ENCODE results near the gene FBL. TPM values are rescaled to one million over a fixed set of nuclear protein-coding genes. Genes with fewer than 3 reads are reported as not detected.

Gene FBL
- total RNA-seq, 1 donor from 2014 or later = 420 TPM

DNA sequence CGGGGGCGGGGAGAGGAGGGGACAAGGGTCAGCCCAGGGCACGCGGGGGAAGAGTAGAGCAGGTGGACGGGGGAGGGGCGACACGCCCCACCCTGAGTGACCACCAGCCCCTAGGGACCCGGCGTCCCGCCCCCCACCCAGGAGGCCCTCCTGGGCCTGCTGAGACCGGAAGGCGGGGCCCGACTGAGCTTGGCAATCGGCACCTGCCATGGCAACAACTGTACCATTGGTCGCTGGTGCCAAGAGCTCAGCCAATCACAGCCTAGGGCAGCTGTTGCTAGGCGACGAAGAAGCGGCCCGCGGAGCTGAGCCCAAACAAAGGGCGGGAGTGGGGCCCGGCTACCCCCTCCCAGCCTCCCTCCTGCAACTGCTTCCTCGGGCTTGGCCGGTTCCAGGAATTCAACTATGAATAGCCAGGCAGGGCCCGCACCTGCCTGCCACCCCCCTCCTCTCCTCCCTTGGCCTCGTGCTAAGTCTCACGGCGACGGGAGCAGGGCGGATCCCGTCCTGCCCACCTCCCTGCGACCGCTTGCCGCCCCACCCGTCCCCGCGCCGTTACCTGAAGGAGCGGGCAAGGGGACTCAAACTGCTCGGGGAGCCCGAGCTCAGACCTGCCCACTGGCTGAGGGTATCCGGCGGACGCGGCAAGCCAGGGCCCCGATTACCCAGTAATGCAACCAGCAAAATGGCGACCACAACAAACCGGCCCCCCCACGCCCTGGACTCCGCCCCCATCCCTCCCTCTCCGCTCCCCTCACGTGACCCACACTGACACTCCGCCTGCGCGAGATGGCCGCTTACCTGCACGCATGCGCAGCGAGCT lies 12.5 kb downstream of the FBL start, which contains the start of gene DYRK1B:
Gene DYRK1B (minus strand): TSS at position 699 of the 823 bp plus-strand sequence. CDS start 2,295 bp downstream, outside the sequence.
- Mint-ChIP-seq H3K9me3 (no peaks in the 10 kb centered on the region), H3K4me1 (peaks cover 33% of the 10 kb centered on the region), H3K36me3 (ENCODE audit: low read depth) (peaks cover 68% of the 10 kb centered on the region), H3K27me3 (no peaks in the 10 kb centered on the region), H3K27ac (peak within 1 kb of the TSS; percentile 87), H3K4me3 (peak within 1 kb of the TSS; percentile 82)
- ATAC-seq (ENCODE audit: low read depth) (peak; percentile 86), DNase-seq (peak; percentile 90)
- intact Hi-C loops (cut with micrococcal nuclease) = loop anchor here (1.0 to 10.0 kb wide), 11 partner anchors 9 to 981 kb away; partner anchors contain the start of genes AKT2, EID2, FBL and PAK4
- POLR2A ChIA-PET = interaction anchor here (0.5 to 2.1 kb wide), 21 partner anchors 9 to 1873 kb away, joined by 3 to 63 read pairs (median 4); partner anchors contain the start of genes FBL, MED29, PAF1 and PSMC4
- TF ChIP-seq, protein P1, sequence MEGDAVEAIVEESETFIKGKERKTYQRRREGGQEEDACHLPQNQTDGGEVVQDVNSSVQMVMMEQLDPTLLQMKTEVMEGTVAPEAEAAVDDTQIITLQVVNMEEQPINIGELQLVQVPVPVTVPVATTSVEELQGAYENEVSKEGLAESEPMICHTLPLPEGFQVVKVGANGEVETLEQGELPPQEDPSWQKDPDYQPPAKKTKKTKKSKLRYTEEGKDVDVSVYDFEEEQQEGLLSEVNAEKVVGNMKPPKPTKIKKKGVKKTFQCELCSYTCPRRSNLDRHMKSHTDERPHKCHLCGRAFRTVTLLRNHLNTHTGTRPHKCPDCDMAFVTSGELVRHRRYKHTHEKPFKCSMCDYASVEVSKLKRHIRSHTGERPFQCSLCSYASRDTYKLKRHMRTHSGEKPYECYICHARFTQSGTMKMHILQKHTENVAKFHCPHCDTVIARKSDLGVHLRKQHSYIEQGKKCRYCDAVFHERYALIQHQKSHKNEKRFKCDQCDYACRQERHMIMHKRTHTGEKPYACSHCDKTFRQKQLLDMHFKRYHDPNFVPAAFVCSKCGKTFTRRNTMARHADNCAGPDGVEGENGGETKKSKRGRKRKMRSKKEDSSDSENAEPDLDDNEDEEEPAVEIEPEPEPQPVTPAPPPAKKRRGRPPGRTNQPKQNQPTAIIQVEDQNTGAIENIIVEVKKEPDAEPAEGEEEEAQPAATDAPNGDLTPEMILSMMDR (IDR thresholded peaks at IDR 0.05) = no peak
- CTCF ChIA-PET = interaction anchor here (1.2 to 1.7 kb wide), 4 partner anchors 10 to 137 kb away, joined by 4 to 12 read pairs (median 8); partner anchors contain the start of gene PSMC4

DNA sequence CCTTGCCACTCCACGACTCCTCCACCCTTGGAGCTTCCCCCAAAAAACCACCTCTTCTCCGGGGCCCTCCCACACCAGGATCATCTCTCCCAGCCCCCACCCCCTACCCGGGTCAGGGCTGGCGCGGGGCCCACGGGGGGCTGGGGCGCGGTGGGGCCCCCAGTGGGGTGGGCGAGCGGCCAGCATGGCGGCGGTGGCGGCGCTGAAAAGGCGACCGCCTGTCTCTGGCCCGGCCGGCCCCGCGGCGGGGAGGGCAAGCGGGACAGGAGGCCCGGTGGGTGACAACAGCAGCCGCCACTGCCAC lies 13.1 kb downstream of the FBL start:
- H3K27ac Mint-ChIP-seq = peak overlapping the region; percentile 87

GRCh38 chr19:39832341-39833083 lies 13.7 kb downstream of the FBL start:
- intact Hi-C loops (cut with micrococcal nuclease) = loop anchor here (1.0 to 10.0 kb wide), 11 partner anchors 8 to 980 kb away; partner anchors contain the start of genes AKT2, EID2, FBL and PAK4
- peaks cover 38% of the 10 kb centered on the region for H3K4me1 Mint-ChIP-seq
- TF ChIP-seq, protein P1 (IDR thresholded peaks at IDR 0.05) = no peak
- peaks cover 68% of the 10 kb centered on the region for H3K36me3 Mint-ChIP-seq (ENCODE audit: low read depth)
- H3K27me3 Mint-ChIP-seq = no peaks in the 10 kb centered on the region
- peak overlapping the region; percentile 80 for H3K4me3 Mint-ChIP-seq
- POLR2A ChIA-PET = interaction anchor here (1.3 to 2.1 kb wide), 2 partner anchors 8 to 593 kb away, joined by 3 to 15 read pairs; partner anchors contain the start of gene SERTAD1
- H3K27ac Mint-ChIP-seq = peak overlapping the region; percentile 87
- no peaks in the 10 kb centered on the region for H3K9me3 Mint-ChIP-seq
- ATAC-seq (ENCODE audit: low read depth) (no peak), DNase-seq (no peak)
- CTCF ChIA-PET = no interaction called here

More for the DNA sequence above, 13.1 kb downstream of the FBL start:
- Mint-ChIP-seq H3K27me3 (no peaks in the 10 kb centered on the region), H3K4me3 (peak overlapping the region; percentile 82), H3K36me3 (ENCODE audit: low read depth) (peaks cover 68% of the 10 kb centered on the region), H3K4me1 (peaks cover 38% of the 10 kb centered on the region), H3K9me3 (no peaks in the 10 kb centered on the region)
- intact Hi-C loops (cut with micrococcal nuclease) = loop anchor here (1.0 to 10.0 kb wide), 11 partner anchors 9 to 981 kb away; partner anchors contain the start of genes AKT2, EID2, FBL and PAK4
- DNase-seq (no peak), ATAC-seq (ENCODE audit: low read depth) (no peak)
- ChIA-PET POLR2A (interaction anchor here (0.6 to 2.1 kb wide), 13 partner anchors 8 to 945 kb away, joined by 3 to 63 read pairs (median 4); partner anchors contain the start of genes FBL, MED29, PAF1 and PSMC4), CTCF (interaction anchor here (1.2 to 1.7 kb wide), 4 partner anchors 10 to 138 kb away, joined by 4 to 12 read pairs (median 8); partner anchors contain the start of gene PSMC4)
- TF ChIP-seq, protein P1 (IDR thresholded peaks at IDR 0.05) = no peak

GRCh38 chr19:39831679-39832078 lies 14.5 kb downstream of the FBL start:
- H3K9me3 Mint-ChIP-seq = no peaks in the 10 kb centered on the region
- no peak overlapping the region for H3K27ac Mint-ChIP-seq
- no peaks in the 10 kb centered on the region for H3K27me3 Mint-ChIP-seq
- ChIA-PET CTCF (no interaction called here), POLR2A (no interaction called here)
- TF ChIP-seq, protein P1 (IDR thresholded peaks at IDR 0.05) = no peak
- H3K36me3 Mint-ChIP-seq (ENCODE audit: low read depth) = peaks cover 68% of the 10 kb centered on the region
- intact Hi-C loops (cut with micrococcal nuclease) = loop anchor here (2.0 to 10.0 kb wide), 8 partner anchors 111 to 979 kb away; partner anchors contain the start of genes AKT2, EID2, PAK4 and SUPT5H
- H3K4me1 Mint-ChIP-seq = peaks cover 38% of the 10 kb centered on the region
- DNase-seq = no peak
- ATAC-seq (ENCODE audit: low read depth) = no peak
- peak overlapping the region; percentile 80 for H3K4me3 Mint-ChIP-seq
